B cell (primary cell): ENCODE results near the gene MAP2K5. TPM values are rescaled to one million over a fixed set of nuclear protein-coding genes. Genes with fewer than 3 reads are reported as not detected.

Experiments used
- ATAC-seq: fragments of 200-7000 bp; cut with Tn5 transposase; one replicate; pipeline ENCODE4 v1.10.0; 2021; ENCODE audit warnings: low read depth, mild to moderate bottlenecking, moderate number of reproducible peaks, moderate library complexity
- CTCF ChIA-PET: fragments of 350-600 bp; sonication (Branson Sonifier 250); formaldehyde crosslinking; loops from one replicate; lab custom pipeline; 2021; ENCODE audit warnings: antibody characterized with exemption, inconsistent platforms; lab: Charles Lee
- POLR2A ChIA-PET: fragments of 350-600 bp; sonication (Branson Sonifier 250); formaldehyde crosslinking; loops from one replicate; lab custom pipeline; 2021; ENCODE audit warnings: antibody characterized with exemption; lab: Charles Lee
- DNase-seq: peaks from one replicate; pipeline ENCODE4 v3.0.0; 2013
- H2AFZ ChIP-seq: 2 replicates; pipeline ENCODE4 v1.6.1; 2012; ENCODE audit warnings: mild to moderate bottlenecking, low read depth, low read length; ENCODE audit not compliant: insufficient read depth, poor library complexity, severe bottlenecking
- H3K27ac ChIP-seq, 2 donors: 1 replicate in 1 of 2; 2 replicates in 1 of 2; pipeline ENCODE4 v1.5.1; 2012 to 2013; ENCODE audit warnings: low read length in 2 of 2, mild to moderate bottlenecking in 2 of 2, moderate library complexity in 1 of 2
- H3K27me3 ChIP-seq, 4 experiments: fragments of 200-600 bp in 1 of 4; sonication (generic) in 1 of 4; replicated peaks in 1 of 4; 1 replicate in 2 of 4; 2 replicates in 2 of 4; pipeline versions ENCODE4 v1.6.1 to v1.7.0; 2013 to 2016; ENCODE audit warnings: low read length in 3 of 4, mild to moderate bottlenecking in 2 of 4, mixed read lengths in 1 of 4, moderate library complexity in 1 of 4; ENCODE audit not compliant: insufficient read depth in 4 of 4, control insufficient read depth in 3 of 4; ENCODE audit errors: control extremely low read depth in 1 of 4
- H3K36me3 ChIP-seq, 2 experiments: replicated peaks in 1 of 2; 1 replicate in 1 of 2; 2 replicates in 1 of 2; pipeline versions ENCODE4 v1.6.1 to v1.7.1; 2013; ENCODE audit warnings: low read length in 1 of 2; ENCODE audit not compliant: insufficient read depth in 2 of 2, control insufficient read depth in 1 of 2; ENCODE audit errors: control extremely low read depth in 1 of 2, extremely low read depth in 1 of 2
- H3K4me1 ChIP-seq, 2 donors: fragments of 200-600 bp in 1 of 2; sonication (generic) in 1 of 2; 1 replicate in 1 of 2; 2 replicates in 1 of 2; pipeline versions ENCODE4 v1.5.1 to v1.6.1; 2013 to 2017; ENCODE audit warnings: low read length in 2 of 2; ENCODE audit not compliant: control insufficient read depth in 2 of 2, insufficient read depth in 2 of 2
- H3K4me2 ChIP-seq: replicated peaks from 2 replicates; pipeline ENCODE3; 2012; ENCODE audit warnings: mild to moderate bottlenecking, low read depth, low read length; ENCODE audit not compliant: poor library complexity, severe bottlenecking
- H3K4me3 ChIP-seq, 5 experiments: fragments of 200-600 bp in 1 of 5; sonication (generic) in 1 of 5; 1 replicate in 3 of 5; 2 replicates in 2 of 5; pipeline versions ENCODE4 v1.5.1 to v1.7.0; 2011 to 2016; ENCODE audit warnings: low read length in 4 of 5, mild to moderate bottlenecking in 4 of 5, low read depth in 2 of 5, control low read depth in 1 of 5, moderate library complexity in 1 of 5; ENCODE audit not compliant: insufficient read depth in 1 of 5; ENCODE audit errors: control extremely low read depth in 1 of 5, extremely low read depth in 1 of 5
- H3K79me2 ChIP-seq: fragments of 200-600 bp; sonication (generic); one replicate; pipeline ENCODE4 v1.6.0; 2016; ENCODE audit warnings: low read length; ENCODE audit not compliant: control insufficient read depth, insufficient read depth
- H3K9ac ChIP-seq: fragments of 200-600 bp; sonication (generic); 2 replicates; pipeline ENCODE4 v1.6.1; 2017; ENCODE audit warnings: mild to moderate bottlenecking, low read length, moderate library complexity
- H3K9me3 ChIP-seq, 3 donors: one replicate each; pipeline versions ENCODE4 v1.6.1 to v1.7.1; 2013; ENCODE audit warnings: low read length in 2 of 3; ENCODE audit not compliant: control insufficient read depth in 2 of 3, insufficient read depth in 1 of 3; ENCODE audit errors: control extremely low read depth in 1 of 3
- H4K20me1 ChIP-seq: 2 replicates; pipeline ENCODE4 v1.6.0; 2012; ENCODE audit warnings: mild to moderate bottlenecking, low read length; ENCODE audit not compliant: insufficient read depth, control insufficient read depth, poor library complexity, severe bottlenecking
- H3K27ac Mint-ChIP-seq: one replicate; pipeline ENCODE4 v1.8.0; 2021; ENCODE audit warnings: mixed read lengths
- H3K27me3 Mint-ChIP-seq: one replicate; pipeline ENCODE4 v1.8.0; 2021; ENCODE audit warnings: mixed read lengths
- H3K4me1 Mint-ChIP-seq: one replicate; pipeline ENCODE4 v1.8.0; 2021; ENCODE audit warnings: mixed read lengths
- H3K4me3 Mint-ChIP-seq: one replicate; pipeline ENCODE4 v1.8.0; 2021; ENCODE audit warnings: mixed read lengths
- H3K9me3 Mint-ChIP-seq: one replicate; pipeline ENCODE4 v1.8.0; 2022; ENCODE audit warnings: mixed read lengths; ENCODE audit not compliant: insufficient read depth
- EZH2 ChIP-seq: IDR thresholded peaks from 2 replicates; pipeline ENCODE4 v1.6.1; 2012; ENCODE audit warnings: borderline replicate concordance, low read depth, mild to moderate bottlenecking, moderate library complexity, low read length; ENCODE audit not compliant: insufficient read depth, poor library complexity, severe bottlenecking
- WGBS: methylation state at CpG from one replicate; pipeline ENCODE4 v1.1.5; 2013; ENCODE audit warnings: missing lambda C conversion rate; ENCODE audit not compliant: insufficient coverage; 5-methylcytosine and 5-hydroxymethylcytosine counted together
- intact Hi-C: fragments of 100-400 bp; cut with micrococcal nuclease; formaldehyde crosslinking; loops from one replicate; pipeline ENCODE4 v1.10.0; 2022
- polyA plus RNA-seq: library from polyadenylated mRNA; depleted of rRNA; stranded (reverse); fragments of >200 nt; gene quantifications from 2 replicates; pipeline ENCODE4 v1.2.3, GENCODE V29; 2012
- total RNA-seq, 2 donors: library from RNA; stranded (reverse); fragments of 120-200 nt in 1 of 2; gene quantifications; 1 replicate in 1 of 2; 2 replicates in 1 of 2; pipeline versions ENCODE4 v1.2.3 to v1.2.4, GENCODE V29; 2013 to 2022
- TF ChIP-seq, protein P1 (sequence below): fragments of 200-600 bp; IDR thresholded peaks from one replicate; pipeline ENCODE4 v1.8.0; 2022; ENCODE audit warnings: antibody characterized with exemption, mild to moderate bottlenecking

The MAP2K5 gene
- total and polyA plus RNA-seq, 2 donors (not counting 1 experiment from before 2014, with no cell fraction given), result 11.1 to 40.0 TPM

DNA sequence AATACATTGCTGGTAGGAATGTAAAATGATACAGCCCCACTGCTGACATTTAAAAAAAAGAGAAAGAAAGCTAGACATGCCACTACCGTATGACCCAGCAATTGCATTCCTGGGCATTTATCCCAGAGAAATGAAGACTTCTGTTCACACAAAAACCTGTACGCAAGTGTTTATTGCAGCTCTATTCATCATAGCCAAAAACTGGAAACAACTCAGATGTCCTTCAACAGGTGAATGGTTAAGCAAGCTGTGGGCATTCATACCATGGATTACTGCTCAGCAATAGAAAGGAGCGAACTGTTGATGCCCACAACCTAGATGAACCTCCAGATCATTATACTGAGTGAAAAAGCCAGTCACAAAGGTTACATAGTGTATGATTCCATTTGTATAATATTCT lies 132.5 kb downstream of the MAP2K5 start:
- H2AFZ ChIP-seq, result no peak overlapping the region
- Mint-ChIP-seq H3K4me1 (no peaks in the 10 kb centered on the region), H3K9me3 (no peaks in the 10 kb centered on the region), H3K27ac (no peak overlapping the region), H3K4me3 (no peak overlapping the region), H3K27me3 (no peaks in the 10 kb centered on the region)
- ATAC-seq, result no peak
- TF ChIP-seq, protein P1, sequence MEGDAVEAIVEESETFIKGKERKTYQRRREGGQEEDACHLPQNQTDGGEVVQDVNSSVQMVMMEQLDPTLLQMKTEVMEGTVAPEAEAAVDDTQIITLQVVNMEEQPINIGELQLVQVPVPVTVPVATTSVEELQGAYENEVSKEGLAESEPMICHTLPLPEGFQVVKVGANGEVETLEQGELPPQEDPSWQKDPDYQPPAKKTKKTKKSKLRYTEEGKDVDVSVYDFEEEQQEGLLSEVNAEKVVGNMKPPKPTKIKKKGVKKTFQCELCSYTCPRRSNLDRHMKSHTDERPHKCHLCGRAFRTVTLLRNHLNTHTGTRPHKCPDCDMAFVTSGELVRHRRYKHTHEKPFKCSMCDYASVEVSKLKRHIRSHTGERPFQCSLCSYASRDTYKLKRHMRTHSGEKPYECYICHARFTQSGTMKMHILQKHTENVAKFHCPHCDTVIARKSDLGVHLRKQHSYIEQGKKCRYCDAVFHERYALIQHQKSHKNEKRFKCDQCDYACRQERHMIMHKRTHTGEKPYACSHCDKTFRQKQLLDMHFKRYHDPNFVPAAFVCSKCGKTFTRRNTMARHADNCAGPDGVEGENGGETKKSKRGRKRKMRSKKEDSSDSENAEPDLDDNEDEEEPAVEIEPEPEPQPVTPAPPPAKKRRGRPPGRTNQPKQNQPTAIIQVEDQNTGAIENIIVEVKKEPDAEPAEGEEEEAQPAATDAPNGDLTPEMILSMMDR, result no peak
- no peak for TF ChIP-seq EZH2
- H3K4me2 ChIP-seq, result no peak overlapping the region
- no peak for DNase-seq
- H3K27ac ChIP-seq, result no peak overlapping the region
- H3K9me3 ChIP-seq, result no peaks in the 10 kb centered on the region
- H3K79me2 ChIP-seq, result no peaks in the 10 kb centered on the region
- H3K9ac ChIP-seq, result no peak overlapping the region
- 100% methylated on average over 2 of the region's 3 CpGs for WGBS
- CTCF ChIA-PET, result no interaction called here
- no peaks in the 10 kb centered on the region for H3K4me1 ChIP-seq
- peaks cover 0 to 13% of the 10 kb centered on the region in 2 experiments for H3K36me3 ChIP-seq
- H3K4me3 ChIP-seq, result no peak overlapping the region
- H3K27me3 ChIP-seq, result no peaks in the 10 kb centered on the region
- intact Hi-C loops, result no loop called here
- POLR2A ChIA-PET, result no interaction called here
- H4K20me1 ChIP-seq, result no peaks in the 10 kb centered on the region

DNA sequence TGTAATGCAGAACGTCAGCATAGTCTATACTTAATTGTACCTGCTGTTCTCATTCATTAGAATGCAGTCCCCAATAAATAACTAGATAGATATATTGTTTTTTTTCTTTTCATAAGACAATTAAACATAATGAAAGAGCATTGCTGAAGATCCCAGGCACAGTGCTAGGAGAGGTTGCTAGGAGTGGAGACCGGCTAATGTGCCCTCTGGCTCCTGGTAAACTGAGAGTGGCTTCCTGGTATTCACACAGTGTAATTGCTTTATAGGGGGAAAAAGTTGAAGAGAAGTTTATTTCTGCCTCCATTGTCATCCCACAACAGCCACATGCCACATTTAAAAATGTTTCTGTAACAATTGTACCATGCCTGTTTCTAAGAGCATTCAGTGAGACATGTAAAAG lies 135.6 kb downstream of the MAP2K5 start:
- no peak for ATAC-seq
- no peaks in the 10 kb centered on the region for H3K9me3 Mint-ChIP-seq
- Histone ChIP-seq H4K20me1 (no peaks in the 10 kb centered on the region), H3K9me3 (peaks cover 0 to 10% (median 0%) of the 10 kb centered on the region in 3 donors), H3K27ac (no peak overlapping the region), H3K4me1 (no peaks in the 10 kb centered on the region), H2AFZ (no peak overlapping the region), H3K36me3 (peaks cover 0 to 11% of the 10 kb centered on the region in 2 experiments), H3K4me2 (no peak overlapping the region), H3K79me2 (no peaks in the 10 kb centered on the region), H3K4me3 (no peak overlapping the region), H3K9ac (no peak overlapping the region), H3K27me3 (no peaks in the 10 kb centered on the region)
- CTCF ChIA-PET, result no interaction called here
- no peak for DNase-seq
- TF ChIP-seq, protein P1, result no peak
- no peak for TF ChIP-seq EZH2
- intact Hi-C loops, result no loop called here
- no peaks in the 10 kb centered on the region for H3K27me3 Mint-ChIP-seq
- no peak overlapping the region for H3K4me3 Mint-ChIP-seq
- H3K27ac Mint-ChIP-seq, result no peak overlapping the region
- POLR2A ChIA-PET, result no interaction called here
- no CpG with 5 or more reads among the region's 2 CpGs for WGBS
- no peaks in the 10 kb centered on the region for H3K4me1 Mint-ChIP-seq
